HFFc6 (cell line): Measurements from ENCODE around the gene ADSS1. TPM values are rescaled to one million over a fixed set of nuclear protein-coding genes. Genes with fewer than 3 reads are reported as not detected.

Source experiments
- DNase-seq: peaks from one replicate; pipeline ENCODE4 v3.0.0-alpha.2; 2018
- H3K27ac Mint-ChIP-seq: 2 replicates; pipeline ENCODE4 v1.8.0; 2020; ENCODE audit warnings: mild to moderate bottlenecking, mixed read lengths
- H3K27me3 Mint-ChIP-seq: 2 replicates; pipeline ENCODE4 v1.8.0; 2021; ENCODE audit warnings: mild to moderate bottlenecking, moderate library complexity, mixed read lengths; ENCODE audit not compliant: insufficient read depth
- H3K36me3 Mint-ChIP-seq: 2 replicates; pipeline ENCODE4 v1.8.0; 2021; ENCODE audit warnings: low read depth, mixed read lengths
- H3K4me1 Mint-ChIP-seq: 2 replicates; pipeline ENCODE4 v1.8.0; 2020; ENCODE audit warnings: low read depth, mixed read lengths
- H3K4me3 Mint-ChIP-seq: 2 replicates; pipeline ENCODE4 v1.8.0; 2020; ENCODE audit warnings: mild to moderate bottlenecking, moderate library complexity, mixed read lengths
- H3K9me3 Mint-ChIP-seq: 2 replicates; pipeline ENCODE4 v1.8.0; 2020; ENCODE audit warnings: mild to moderate bottlenecking, mixed read lengths
- CTCF ChIP-seq: fragments of 200-600 bp; sonication (generic); IDR thresholded peaks from 2 replicates; pipeline ENCODE4 v1.5.0; 2021; ENCODE audit warnings: antibody characterized with exemption, mild to moderate bottlenecking
- total RNA-seq, 6 experiments: library from RNA; stranded (reverse); fragmentation: NEBNext Ultra II Directional; extraction: Animal tissue kit (Norgen Biotek cat#: 25700); gene quantifications; 2 replicates in 1 of 6; 3 replicates in 5 of 6; pipeline ENCODE4 v1.2.3, GENCODE V29; 2021

ADSS1 gene
- total RNA-seq, 6 experiments from 2014 or later, result 2.7 to 3.7 (median 3.3) TPM

- no peaks in the 10 kb centered on the region for H3K9me3 Mint-ChIP-seq
- no peak for DNase-seq
- peaks cover 18% of the 10 kb centered on the region for H3K36me3 Mint-ChIP-seq
- H3K4me1 Mint-ChIP-seq, result peaks cover 13% of the 10 kb centered on the region
- TF ChIP-seq CTCF, result no peak
- H3K27ac Mint-ChIP-seq, result no peak overlapping the region
- H3K4me3 Mint-ChIP-seq, result no peak overlapping the region
- H3K27me3 Mint-ChIP-seq, result 0 out of 2 replicates have a peak, but pooled peaks cover 3% of the 10 kb centered on the region
Measured at GRCh38 chr14:104718871-104719270, 5.2 kb upstream of the ADSS1 start.

DNA sequence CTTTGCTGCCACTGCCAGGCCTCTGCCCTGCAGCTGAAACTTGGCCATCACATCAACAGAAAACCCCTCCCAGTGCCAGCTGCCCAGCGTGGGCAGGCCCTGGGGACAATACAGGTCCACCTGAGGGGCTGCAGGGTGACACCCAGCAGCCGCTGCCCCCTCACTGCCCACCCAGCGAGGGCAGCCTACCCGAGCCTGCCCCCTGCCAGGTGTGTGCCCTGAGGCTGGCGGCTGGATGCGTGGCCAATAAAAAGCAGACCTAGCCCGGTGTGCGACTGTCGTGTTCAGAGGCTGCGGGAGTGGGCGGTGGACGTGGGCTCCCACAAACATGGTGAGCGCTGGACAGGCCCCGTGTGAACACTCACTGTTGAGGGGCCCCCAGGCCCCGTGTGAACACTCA lies 4.7 kb upstream of the ADSS1 start:
- Mint-ChIP-seq H3K4me1 (peaks cover 13% of the 10 kb centered on the region), H3K36me3 (peaks cover 18% of the 10 kb centered on the region), H3K9me3 (no peaks in the 10 kb centered on the region), H3K4me3 (no peak overlapping the region), H3K27ac (no peak overlapping the region), H3K27me3 (0 out of 2 replicates have a peak, but pooled peaks cover 3% of the 10 kb centered on the region)
- no peak for TF ChIP-seq CTCF
- DNase-seq, result no peak

DNA sequence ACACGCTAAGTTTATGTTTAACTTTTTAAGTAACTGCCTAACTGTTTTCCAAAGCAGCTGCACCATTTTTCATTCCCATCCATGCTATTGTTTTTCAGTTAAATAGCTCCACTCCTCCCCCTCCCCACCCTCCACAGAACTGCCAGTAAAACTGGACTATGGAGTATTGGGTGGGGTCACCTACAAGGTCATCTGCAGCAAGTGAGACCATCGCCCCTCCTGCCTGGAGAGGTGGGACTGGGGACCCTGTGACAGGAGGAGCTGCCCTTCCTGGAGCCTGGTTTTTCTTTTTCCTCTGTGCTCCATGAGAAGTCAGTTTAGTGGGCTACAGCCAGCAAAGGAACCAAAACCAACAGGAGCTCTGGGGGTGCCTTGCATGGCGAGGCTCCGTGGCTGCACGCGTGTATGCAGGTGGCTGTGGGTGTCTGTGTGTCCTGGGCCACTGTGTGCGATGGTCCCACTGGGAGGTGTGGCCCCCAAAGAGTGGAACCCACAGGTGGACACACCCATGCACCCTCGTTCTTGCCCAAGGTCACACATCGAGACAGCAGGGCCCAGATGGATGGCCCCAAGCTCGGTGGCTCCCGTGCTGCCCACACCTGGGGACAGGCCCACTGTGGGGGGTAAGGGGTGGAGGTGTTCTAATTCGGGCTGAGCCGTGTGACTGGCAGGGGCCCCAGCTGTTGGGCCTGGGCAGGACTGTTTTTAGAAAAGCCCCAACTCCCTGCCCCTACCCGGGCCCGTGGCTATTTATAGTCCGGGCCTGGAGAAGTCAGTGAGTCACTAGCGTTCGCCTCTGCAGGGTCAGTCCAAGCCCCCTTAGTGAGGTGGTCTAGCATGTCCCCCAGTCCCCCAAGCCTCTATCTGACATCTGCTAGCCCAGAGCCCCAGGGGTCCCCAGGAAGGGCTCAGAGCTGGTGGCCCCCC lies 2.3 kb upstream of the ADSS1 start:
- H3K36me3 Mint-ChIP-seq, result peaks cover 14% of the 10 kb centered on the region
- no peaks in the 10 kb centered on the region for H3K9me3 Mint-ChIP-seq
- TF ChIP-seq CTCF, result no peak
- H3K27me3 Mint-ChIP-seq, result peaks cover 15% of the 10 kb centered on the region
- H3K27ac Mint-ChIP-seq, result no peak overlapping the region
- no peak for DNase-seq
- H3K4me1 Mint-ChIP-seq, result peaks cover 13% of the 10 kb centered on the region
- no peak overlapping the region for H3K4me3 Mint-ChIP-seq

DNA sequence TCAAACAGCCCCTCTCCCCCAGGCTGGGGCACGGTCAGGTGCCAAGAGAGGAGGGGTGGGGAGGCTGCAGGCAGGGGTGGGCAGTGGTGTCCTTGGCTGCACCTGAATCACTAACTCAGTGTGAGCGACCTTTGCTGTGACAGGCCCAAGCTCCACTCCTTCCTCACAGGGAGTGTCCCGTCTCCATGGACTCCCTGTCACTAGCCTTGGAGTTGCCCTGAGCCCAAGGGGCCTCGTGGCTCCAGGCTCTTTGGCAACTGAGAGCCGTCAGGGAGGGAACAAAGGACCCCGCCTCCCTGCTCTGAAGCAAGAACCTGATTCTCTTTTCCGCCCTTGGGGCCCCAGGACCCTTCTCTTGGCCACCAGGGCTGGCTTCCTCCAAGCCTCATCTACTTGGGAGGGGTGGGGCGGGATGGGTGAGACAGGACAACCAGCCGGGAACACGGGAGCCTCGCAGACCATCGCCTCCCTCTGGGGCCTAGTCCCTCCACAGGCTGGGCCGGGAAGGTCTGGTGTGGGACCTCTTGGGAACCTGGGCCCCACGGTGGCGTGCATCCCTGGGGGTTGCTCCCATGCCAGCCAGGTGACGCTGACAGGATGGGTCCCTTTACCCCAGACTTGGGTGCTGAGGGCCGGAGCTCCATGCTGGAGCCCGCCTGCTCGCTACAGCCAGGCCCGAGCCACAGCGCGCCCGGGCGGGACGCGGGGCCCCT lies 935 bp upstream of the ADSS1 start:
- no peak for DNase-seq

More for the DNA sequence above, 935 bp upstream of the ADSS1 start:
- Mint-ChIP-seq H3K27me3 (peaks cover 13% of the 10 kb centered on the region), H3K9me3 (no peaks in the 10 kb centered on the region), H3K4me3 (no peak overlapping the region), H3K4me1 (peaks cover 13% of the 10 kb centered on the region), H3K36me3 (peaks cover 6% of the 10 kb centered on the region), H3K27ac (no peak overlapping the region)
- no peak for TF ChIP-seq CTCF
